HepG2 (cell line): Measurements from ENCODE around the gene UBFD1. TPM values are rescaled to one million over a fixed set of nuclear protein-coding genes. Genes with fewer than 3 reads are reported as not detected.

Experiments used
- ARNT2 ChIP-seq: sonication (generic); formaldehyde crosslinking; IDR thresholded peaks from 2 replicates; pipeline ENCODE4 v1.8.0; 2022; ENCODE audit warnings: mild to moderate bottlenecking, low read depth, missing genetic modification reagents, moderate library complexity
- CCAR2 ChIP-seq: fragments of 200-400 bp; formaldehyde crosslinking; optimal IDR thresholded peaks from 2 replicates; pipeline ENCODE3; 2018; ENCODE audit warnings: low read depth, mild to moderate bottlenecking, low read length, moderate library complexity
- ESRRA ChIP-seq: sonication (generic); formaldehyde crosslinking; IDR thresholded peaks from 2 replicates; pipeline ENCODE4 v1.5.1; 2020; ENCODE audit warnings: mild to moderate bottlenecking, low read depth, missing genetic modification reagents
- HOXA3 ChIP-seq: sonication (generic); formaldehyde crosslinking; IDR thresholded peaks from 2 replicates; pipeline ENCODE4 v1.5.0; 2020; ENCODE audit warnings: missing genetic modification reagents
- JUND ChIP-seq: sonication (generic); formaldehyde crosslinking; IDR thresholded peaks from 2 replicates; pipeline ENCODE4 v1.8.0; 2022; ENCODE audit warnings: mild to moderate bottlenecking, missing genetic modification reagents
- KDM5B ChIP-seq: sonication (generic); formaldehyde crosslinking; IDR thresholded peaks from 2 replicates; pipeline ENCODE4 v1.4.0; 2020; ENCODE audit warnings: missing genetic modification reagents, mild to moderate bottlenecking, borderline replicate concordance
- MTF1 ChIP-seq: sonication (generic); formaldehyde crosslinking; IDR thresholded peaks from 2 replicates; pipeline ENCODE4 v1.5.0; 2020; ENCODE audit warnings: missing genetic modification reagents
- RARG ChIP-seq: sonication (generic); formaldehyde crosslinking; IDR thresholded peaks from 2 replicates; pipeline ENCODE4 v1.4.0; 2020; ENCODE audit warnings: low read depth, mild to moderate bottlenecking, missing genetic modification reagents
- RFX1 ChIP-seq: fragments of 450-650 bp; IDR thresholded peaks from 2 replicates; pipeline ENCODE4 v1.6.1; 2017
- RNF2 ChIP-seq: fragments of 450-650 bp; conservative IDR thresholded peaks from 2 replicates; pipeline ENCODE4 v1.6.1; 2016; ENCODE audit warnings: low read depth
- RXRB ChIP-seq: IDR thresholded peaks from 2 replicates; pipeline ENCODE4 v1.6.1; 2016; ENCODE audit warnings: borderline replicate concordance, missing genetic modification reagents, missing compliant biosample characterization
- TEAD3 ChIP-seq: optimal IDR thresholded peaks from 2 replicates; pipeline ENCODE3; 2016; ENCODE audit warnings: borderline replicate concordance
- ZC3H13 ChIP-seq: sonication (generic); formaldehyde crosslinking; IDR thresholded peaks from 2 replicates; pipeline ENCODE4 v1.8.1; 2023; ENCODE audit warnings: mild to moderate bottlenecking, missing genetic modification reagents, moderate library complexity
- ZNF121 ChIP-seq: sonication (generic); formaldehyde crosslinking; IDR thresholded peaks from 2 replicates; pipeline ENCODE4 v1.5.0; 2020; ENCODE audit warnings: mild to moderate bottlenecking, missing genetic modification reagents
- ZNF263 ChIP-seq: sonication (generic); formaldehyde crosslinking; IDR thresholded peaks from 2 replicates; pipeline ENCODE4 v1.4.0; 2020; ENCODE audit warnings: missing genetic modification reagents
- ZNF275 ChIP-seq: sonication (generic); formaldehyde crosslinking; IDR thresholded peaks from 2 replicates; pipeline ENCODE4 v1.8.0; 2022; ENCODE audit warnings: missing genetic modification reagents, mild to moderate bottlenecking, inconsistent platforms, borderline replicate concordance
- ZNF382 ChIP-seq: sonication (generic); formaldehyde crosslinking; IDR thresholded peaks from 2 replicates; pipeline ENCODE4 v1.5.0; 2020; ENCODE audit warnings: missing genetic modification reagents, mild to moderate bottlenecking, borderline replicate concordance
- ZNF850 ChIP-seq: sonication (generic); formaldehyde crosslinking; conservative IDR thresholded peaks from 2 replicates; pipeline ENCODE4 v1.9.0; 2021; ENCODE audit warnings: mild to moderate bottlenecking, missing genetic modification reagents
- ZNF891 ChIP-seq: sonication (generic); formaldehyde crosslinking; IDR thresholded peaks from 2 replicates; pipeline ENCODE4 v1.5.0; 2020; ENCODE audit warnings: mild to moderate bottlenecking, missing genetic modification reagents
- ZZZ3 ChIP-seq: sonication (generic); formaldehyde crosslinking; IDR thresholded peaks from 2 replicates; pipeline ENCODE4 v1.4.0; 2020; ENCODE audit warnings: missing genetic modification reagents, mild to moderate bottlenecking, borderline replicate concordance
- polyA plus RNA-seq, 8 experiments: library from polyadenylated mRNA; depleted of rRNA in 3 of 8; stranded (reverse) in 7 of 8; unstranded in 1 of 8; fragments of >200 nt; fragmentation: Illumina TruSeq in 4 of 8; extraction: Trizol in 4 of 8; gene quantifications; 2 replicates each; pipeline versions ENCODE4 v1.2.1 to v1.2.3, GENCODE V29; 2011 to 2016; ENCODE audit warnings: low read depth in 4 of 8, missing spikeins in 1 of 8, mixed read lengths in 1 of 8; ENCODE audit not compliant: insufficient read depth in 1 of 8
- total RNA-seq, 5 experiments: library from RNA; depleted of rRNA; stranded (reverse); fragments of >200 nt; fragmentation: Illumina TruSeq; extraction: Trizol; gene quantifications; 2 replicates each; pipeline ENCODE4 v1.2.3, GENCODE V29; 2016; ENCODE audit warnings: low read depth in 1 of 5
- TF ChIP-seq, protein P1 (sequence below): fragments of 450-650 bp; IDR thresholded peaks from 2 replicates; pipeline ENCODE4 v1.6.1; 2017
- TF ChIP-seq, protein P2 (sequence below): sonication (generic); formaldehyde crosslinking; conservative IDR thresholded peaks from 2 replicates; pipeline ENCODE4 v1.8.0; 2022; ENCODE audit warnings: mild to moderate bottlenecking, moderate library complexity, missing genetic modification reagents

The UBFD1 gene
- total and polyA plus RNA-seq, 2 of the 13 experiments (the other 11 are each of a cell fraction or from before 2014, with no cell fraction given): 100 to 111 TPM

DNA sequence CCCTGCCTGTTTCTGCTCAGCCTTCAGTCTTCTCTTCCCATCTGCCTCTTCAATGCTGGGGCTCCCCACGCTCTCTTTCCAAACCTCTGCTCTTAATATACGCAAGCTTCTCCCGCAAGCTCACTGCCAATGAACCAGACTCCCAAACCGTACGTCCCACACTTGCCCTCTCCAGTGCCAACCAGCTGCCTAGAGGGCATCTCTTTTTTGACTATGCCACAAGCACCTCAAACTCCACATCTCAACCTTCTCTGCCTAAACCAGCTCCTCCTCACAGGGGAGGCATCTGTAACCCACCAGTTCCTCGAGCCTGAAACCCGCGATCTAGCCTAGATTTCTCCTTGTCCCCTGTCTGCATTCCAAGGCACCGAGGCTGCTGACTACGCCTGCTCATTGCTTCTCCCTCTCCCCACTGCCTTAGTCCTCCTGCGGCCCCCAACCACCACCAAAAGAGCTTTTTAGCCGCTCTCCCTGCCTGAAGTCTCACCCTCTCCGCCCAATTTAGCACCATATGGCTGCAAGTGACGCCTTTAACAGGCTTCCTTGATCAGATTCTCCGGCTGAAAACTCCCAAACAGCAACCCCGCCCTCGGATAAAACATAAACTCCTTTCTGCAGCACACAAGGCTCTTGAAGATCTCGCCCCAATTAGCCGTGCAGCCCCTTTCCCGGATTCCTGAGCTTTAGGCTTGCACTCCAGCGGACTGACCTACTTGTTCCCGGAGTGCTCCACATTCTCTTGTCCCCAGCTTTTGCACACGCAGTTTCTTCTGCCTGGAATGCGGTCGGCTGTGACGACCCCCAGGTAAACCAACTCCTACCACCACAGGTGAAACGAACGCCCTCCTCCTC lies 48.7 kb upstream of the UBFD1 start (continued):
- TF ChIP-seq RXRB (CRISPR knock-in tag) (no peak), ARNT2 (CRISPR knock-in tag) (peak; percentile 21; the same call in 1 of the 2 replicates), TEAD3 (peak; percentile 86), RARG (CRISPR knock-in tag) (no peak), ZZZ3 (CRISPR knock-in tag) (peak; percentile 10; the same call in 1 of the 2 replicates), RNF2 (no peak), ZNF382 (CRISPR knock-in tag) (no peak), ZNF263 (CRISPR knock-in tag) (peak; percentile 93), ZNF850 (no peak), ZNF891 (CRISPR knock-in tag) (no peak), ZNF121 (CRISPR knock-in tag) (no peak), CCAR2 (no peak), RFX1 (no peak), JUND (CRISPR knock-in tag) (no peak), MTF1 (CRISPR knock-in tag) (no peak), ESRRA (CRISPR knock-in tag) (no peak), ZC3H13 (no peak; the same call in 1 of the 2 replicates), HOXA3 (CRISPR knock-in tag) (no peak), KDM5B (CRISPR knock-in tag) (peak; percentile 55; the same call in 1 of the 2 replicates), ZNF275 (no peak)
- TF ChIP-seq, protein P1, sequence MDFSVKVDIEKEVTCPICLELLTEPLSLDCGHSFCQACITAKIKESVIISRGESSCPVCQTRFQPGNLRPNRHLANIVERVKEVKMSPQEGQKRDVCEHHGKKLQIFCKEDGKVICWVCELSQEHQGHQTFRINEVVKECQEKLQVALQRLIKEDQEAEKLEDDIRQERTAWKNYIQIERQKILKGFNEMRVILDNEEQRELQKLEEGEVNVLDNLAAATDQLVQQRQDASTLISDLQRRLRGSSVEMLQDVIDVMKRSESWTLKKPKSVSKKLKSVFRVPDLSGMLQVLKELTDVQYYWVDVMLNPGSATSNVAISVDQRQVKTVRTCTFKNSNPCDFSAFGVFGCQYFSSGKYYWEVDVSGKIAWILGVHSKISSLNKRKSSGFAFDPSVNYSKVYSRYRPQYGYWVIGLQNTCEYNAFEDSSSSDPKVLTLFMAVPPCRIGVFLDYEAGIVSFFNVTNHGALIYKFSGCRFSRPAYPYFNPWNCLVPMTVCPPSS: no peak
- TF ChIP-seq, protein P2, sequence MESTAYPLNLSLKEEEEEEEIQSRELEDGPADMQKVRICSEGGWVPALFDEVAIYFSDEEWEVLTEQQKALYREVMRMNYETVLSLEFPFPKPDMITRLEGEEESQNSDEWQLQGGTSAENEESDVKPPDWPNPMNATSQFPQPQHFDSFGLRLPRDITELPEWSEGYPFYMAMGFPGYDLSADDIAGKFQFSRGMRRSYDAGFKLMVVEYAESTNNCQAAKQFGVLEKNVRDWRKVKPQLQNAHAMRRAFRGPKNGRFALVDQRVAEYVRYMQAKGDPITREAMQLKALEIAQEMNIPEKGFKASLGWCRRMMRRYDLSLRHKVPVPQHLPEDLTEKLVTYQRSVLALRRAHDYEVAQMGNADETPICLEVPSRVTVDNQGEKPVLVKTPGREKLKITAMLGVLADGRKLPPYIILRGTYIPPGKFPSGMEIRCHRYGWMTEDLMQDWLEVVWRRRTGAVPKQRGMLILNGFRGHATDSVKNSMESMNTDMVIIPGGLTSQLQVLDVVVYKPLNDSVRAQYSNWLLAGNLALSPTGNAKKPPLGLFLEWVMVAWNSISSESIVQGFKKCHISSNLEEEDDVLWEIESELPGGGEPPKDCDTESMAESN (CRISPR knock-in tag): 0 out of 2 replicates have a peak, but pooled peaks have one; percentile 17
